ENCODE measurements around the gene RTTN. TPM values are rescaled to one million over a fixed set of nuclear protein-coding genes. Genes with fewer than 3 reads are reported as not detected.

RTTN gene
- total RNA-seq, 2 experiments from 2014 or later = 19.8 to 29.7 TPM

DNA sequence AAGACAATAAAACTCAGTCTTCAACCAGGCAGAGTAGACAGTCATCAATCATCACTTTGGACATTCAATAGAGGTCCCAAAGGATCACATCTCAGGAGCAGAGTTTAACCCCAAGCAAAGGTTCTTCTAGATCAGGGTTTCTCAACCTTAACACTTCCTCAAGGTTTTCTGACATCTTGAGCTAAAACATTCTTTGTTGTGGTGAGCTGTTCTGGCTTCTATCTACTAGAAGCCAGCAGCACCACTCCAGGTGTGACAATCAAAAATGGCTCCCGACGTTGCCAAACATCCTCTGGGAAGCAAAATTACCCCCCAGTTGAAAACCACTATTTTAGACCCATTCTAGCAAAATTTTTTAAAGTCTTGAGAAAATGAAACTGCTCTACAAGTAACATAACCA, 22.0 kb downstream of the RTTN start:
- no peak overlapping the region for H2AFZ ChIP-seq (ENCODE audit: low read length)
- no peaks in the 10 kb centered on the region for H3K9me3 ChIP-seq (ENCODE audit: low read length)
- no peak overlapping the region for H3K4me3 ChIP-seq (ENCODE audit: low read depth, low read length, poor library complexity, severe bottlenecking)
- intact Hi-C loops (cut with micrococcal nuclease; ENCODE audit: unreplicated experiment) = no loop called here
- H4K20me1 ChIP-seq (ENCODE audit: insufficient read depth, low read length) = no peaks in the 10 kb centered on the region
- POLR2A ChIA-PET = interaction anchor here (0.9 kb wide), 1 partner anchor 11 kb away, joined by 3 read pairs; no protein-coding TSS in a partner anchor
- no peak overlapping the region for H3K4me2 ChIP-seq (ENCODE audit: low read length)
- no peaks in the 10 kb centered on the region for H3K79me2 ChIP-seq (ENCODE audit: insufficient read depth, low read depth, low read length)
- peaks cover 41% of the 10 kb centered on the region for H3K36me3 ChIP-seq (ENCODE audit: insufficient read depth, low read length)
- H3K4me1 ChIP-seq (ENCODE audit: insufficient read depth, low read length, poor library complexity, severe bottlenecking) = no peaks in the 10 kb centered on the region
- no peak for TF ChIP-seq EZH2phosphoT487 (IDR thresholded peaks at IDR 0.05; ENCODE audit: borderline replicate concordance, low read depth, low read length)
- TF ChIP-seq, protein P1, sequence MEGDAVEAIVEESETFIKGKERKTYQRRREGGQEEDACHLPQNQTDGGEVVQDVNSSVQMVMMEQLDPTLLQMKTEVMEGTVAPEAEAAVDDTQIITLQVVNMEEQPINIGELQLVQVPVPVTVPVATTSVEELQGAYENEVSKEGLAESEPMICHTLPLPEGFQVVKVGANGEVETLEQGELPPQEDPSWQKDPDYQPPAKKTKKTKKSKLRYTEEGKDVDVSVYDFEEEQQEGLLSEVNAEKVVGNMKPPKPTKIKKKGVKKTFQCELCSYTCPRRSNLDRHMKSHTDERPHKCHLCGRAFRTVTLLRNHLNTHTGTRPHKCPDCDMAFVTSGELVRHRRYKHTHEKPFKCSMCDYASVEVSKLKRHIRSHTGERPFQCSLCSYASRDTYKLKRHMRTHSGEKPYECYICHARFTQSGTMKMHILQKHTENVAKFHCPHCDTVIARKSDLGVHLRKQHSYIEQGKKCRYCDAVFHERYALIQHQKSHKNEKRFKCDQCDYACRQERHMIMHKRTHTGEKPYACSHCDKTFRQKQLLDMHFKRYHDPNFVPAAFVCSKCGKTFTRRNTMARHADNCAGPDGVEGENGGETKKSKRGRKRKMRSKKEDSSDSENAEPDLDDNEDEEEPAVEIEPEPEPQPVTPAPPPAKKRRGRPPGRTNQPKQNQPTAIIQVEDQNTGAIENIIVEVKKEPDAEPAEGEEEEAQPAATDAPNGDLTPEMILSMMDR (conservative IDR thresholded peaks at IDR 0.05; ENCODE audit: low read length) = no peak
- DNase-seq (ENCODE audit: low spot score) = no peak
- no TSS peak for BruUV-seq (replicated peaks)
- CTCF ChIA-PET (ENCODE audit: unreplicated experiment) = no interaction called here
- H3K27ac ChIP-seq (ENCODE audit: low read depth, low read length, poor library complexity, severe bottlenecking) = no peak overlapping the region
- H3K9me2 ChIP-seq (ENCODE audit: insufficient read depth, low read length) = no peaks in the 10 kb centered on the region

DNA sequence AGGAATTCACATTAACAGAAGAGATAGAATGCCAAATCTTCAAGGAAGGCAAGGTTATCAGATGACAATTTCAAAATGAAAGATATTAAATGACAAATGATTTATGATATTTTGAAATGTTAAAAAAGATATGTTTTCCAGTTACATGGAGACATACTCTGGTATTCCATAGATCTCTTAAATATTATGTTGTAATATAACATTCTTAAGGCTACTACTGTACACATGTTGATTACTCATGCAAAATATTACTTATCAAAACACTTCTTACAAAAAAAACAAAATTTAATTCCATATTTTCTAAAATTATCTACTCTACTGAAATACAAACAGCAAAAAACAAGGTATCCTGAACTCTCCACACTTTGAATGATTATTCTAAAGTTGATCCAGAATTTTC, 22.9 kb downstream of the RTTN start:
- no peaks in the 10 kb centered on the region for H3K9me3 ChIP-seq (ENCODE audit: low read length)
- H3K4me2 ChIP-seq (ENCODE audit: low read length) = no peak overlapping the region
- no peaks in the 10 kb centered on the region for H3K9me2 ChIP-seq (ENCODE audit: insufficient read depth, low read length)
- no peak for TF ChIP-seq EZH2phosphoT487 (IDR thresholded peaks at IDR 0.05; ENCODE audit: borderline replicate concordance, low read depth, low read length)
- TF ChIP-seq, protein P1 (conservative IDR thresholded peaks at IDR 0.05; ENCODE audit: low read length) = no peak
- intact Hi-C loops (cut with micrococcal nuclease; ENCODE audit: unreplicated experiment) = no loop called here
- ChIA-PET CTCF (ENCODE audit: unreplicated experiment) (no interaction called here), POLR2A (no interaction called here)
- no peak overlapping the region for H3K27ac ChIP-seq (ENCODE audit: low read depth, low read length, poor library complexity, severe bottlenecking)
- no peaks in the 10 kb centered on the region for H3K79me2 ChIP-seq (ENCODE audit: insufficient read depth, low read depth, low read length)
- no peaks in the 10 kb centered on the region for H4K20me1 ChIP-seq (ENCODE audit: insufficient read depth, low read length)
- no peak overlapping the region for H2AFZ ChIP-seq (ENCODE audit: low read length)
- peaks cover 32% of the 10 kb centered on the region for H3K36me3 ChIP-seq (ENCODE audit: insufficient read depth, low read length)
- no peak for DNase-seq (ENCODE audit: low spot score)
- no TSS peak for BruUV-seq (replicated peaks)
- no peaks in the 10 kb centered on the region for H3K4me1 ChIP-seq (ENCODE audit: insufficient read depth, low read length, poor library complexity, severe bottlenecking)
- H3K4me3 ChIP-seq (ENCODE audit: low read depth, low read length, poor library complexity, severe bottlenecking) = no peak overlapping the region

DNA sequence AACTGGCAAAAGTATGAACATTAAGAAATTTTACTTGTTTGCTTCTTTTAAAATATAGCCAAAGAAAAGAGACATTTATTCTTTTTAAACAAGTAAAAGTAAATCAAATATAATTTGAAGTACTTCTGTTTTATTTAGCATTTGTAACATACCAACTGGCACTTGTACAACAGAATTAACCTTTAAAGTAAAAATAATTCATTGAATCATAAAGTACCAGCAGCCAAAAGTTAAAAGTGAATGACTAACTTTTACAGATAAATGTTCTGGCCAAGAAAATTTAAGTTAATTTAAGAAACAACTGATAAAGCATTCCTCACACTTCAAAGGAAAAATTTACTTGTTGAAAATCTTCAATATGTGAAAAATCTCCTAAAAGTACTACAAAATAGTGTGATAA, 23.8 kb downstream of the RTTN start:
- no peaks in the 10 kb centered on the region for H3K4me1 ChIP-seq (ENCODE audit: insufficient read depth, low read length, poor library complexity, severe bottlenecking)
- DNase-seq (ENCODE audit: low spot score) = no peak
- intact Hi-C loops (cut with micrococcal nuclease; ENCODE audit: unreplicated experiment) = no loop called here
- POLR2A ChIA-PET = no interaction called here
- BruUV-seq (replicated peaks) = no TSS peak
- H3K9me2 ChIP-seq (ENCODE audit: insufficient read depth, low read length) = no peaks in the 10 kb centered on the region
- H3K27ac ChIP-seq (ENCODE audit: low read depth, low read length, poor library complexity, severe bottlenecking) = no peak overlapping the region
- H3K79me2 ChIP-seq (ENCODE audit: insufficient read depth, low read depth, low read length) = no peaks in the 10 kb centered on the region
- no peak for TF ChIP-seq EZH2phosphoT487 (IDR thresholded peaks at IDR 0.05; ENCODE audit: borderline replicate concordance, low read depth, low read length)
- TF ChIP-seq, protein P1 (conservative IDR thresholded peaks at IDR 0.05; ENCODE audit: low read length) = no peak
- no peaks in the 10 kb centered on the region for H4K20me1 ChIP-seq (ENCODE audit: insufficient read depth, low read length)
- peaks cover 25% of the 10 kb centered on the region for H3K36me3 ChIP-seq (ENCODE audit: insufficient read depth, low read length)
- H2AFZ ChIP-seq (ENCODE audit: low read length) = no peak overlapping the region
- CTCF ChIA-PET (ENCODE audit: unreplicated experiment) = no interaction called here
- H3K4me3 ChIP-seq (ENCODE audit: low read depth, low read length, poor library complexity, severe bottlenecking) = no peak overlapping the region
- H3K4me2 ChIP-seq (ENCODE audit: low read length) = no peak overlapping the region
- H3K9me3 ChIP-seq (ENCODE audit: low read length) = no peaks in the 10 kb centered on the region

Data from OCI-LY7 (cell line).